HG03521 (cell line): ENCODE data around the gene ARHGEF10L.

Source experiments
- ATAC-seq: cut with Tn5 transposase; IDR thresholded peaks from one replicate; pipeline ENCODE4 v1.9.1; 2021; ENCODE audit warnings: mild to moderate bottlenecking, moderate library complexity; ENCODE audit not compliant: unreplicated experiment

The ARHGEF10L gene

GRCh38 chr1:17630048-17630830 lies 90.7 kb downstream of the ARHGEF10L start:
- ATAC-seq: no peak

GRCh38 chr1:17630986-17631385 lies 91.5 kb downstream of the ARHGEF10L start:
- ATAC-seq: no peak

DNA sequence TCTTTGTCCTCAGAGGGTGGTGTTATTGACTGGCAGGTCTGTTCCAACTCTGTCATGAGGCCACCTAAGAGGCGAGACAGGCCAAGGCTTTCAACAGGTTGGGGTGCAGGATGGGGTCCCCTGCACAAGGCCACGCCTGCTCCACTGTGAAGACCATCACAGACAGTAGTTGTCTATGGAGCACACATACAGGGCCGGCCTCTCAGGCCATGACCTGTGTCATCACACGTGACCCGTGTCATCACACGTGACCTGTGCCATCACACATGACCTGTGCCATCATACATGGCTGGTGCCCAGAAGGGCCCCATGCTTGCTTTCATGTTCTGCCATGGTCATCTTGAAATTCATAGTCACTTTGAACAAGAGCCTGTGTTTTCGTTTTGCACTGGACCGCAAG lies 91.9 kb downstream of the ARHGEF10L start:
- no peak for ATAC-seq

- no peak for ATAC-seq
Measured at GRCh38 chr1:17632106-17632505, 92.6 kb downstream of the ARHGEF10L start.

DNA sequence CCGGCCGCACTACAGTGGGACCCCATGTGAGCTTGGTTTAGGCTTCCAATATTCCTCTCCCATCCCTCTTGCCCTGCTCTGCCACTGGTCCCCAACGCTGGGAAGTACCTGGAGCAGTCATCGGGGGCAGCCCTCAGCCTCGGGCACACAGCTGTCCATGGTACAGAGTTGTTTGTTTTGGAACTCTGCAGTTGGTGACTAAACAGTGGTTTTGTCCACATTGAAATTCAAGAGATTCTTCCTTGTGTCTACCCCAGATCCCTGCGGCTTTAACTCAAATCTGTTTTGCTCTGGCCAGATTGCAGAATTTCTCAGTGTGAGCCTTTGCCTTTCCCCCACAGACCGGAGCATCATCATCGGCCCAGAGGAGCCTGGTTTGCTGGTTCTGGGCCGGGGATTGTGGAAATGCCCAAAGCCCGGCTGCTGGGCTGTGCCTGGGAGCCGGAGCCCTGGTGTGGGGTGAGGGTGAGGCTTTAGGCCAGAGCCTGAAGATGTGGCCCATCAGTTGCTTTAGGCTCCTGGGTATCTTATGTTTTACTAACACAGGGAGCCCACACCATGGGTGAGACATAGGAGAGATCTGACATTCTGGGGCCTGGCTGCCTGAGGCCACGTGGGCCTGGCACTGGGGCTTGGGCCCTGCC lies 93.2 kb downstream of the ARHGEF10L start:
- ATAC-seq: no peak

- no peak for ATAC-seq
Measured at GRCh38 chr1:17633654-17634053, 94.2 kb downstream of the ARHGEF10L start.

DNA sequence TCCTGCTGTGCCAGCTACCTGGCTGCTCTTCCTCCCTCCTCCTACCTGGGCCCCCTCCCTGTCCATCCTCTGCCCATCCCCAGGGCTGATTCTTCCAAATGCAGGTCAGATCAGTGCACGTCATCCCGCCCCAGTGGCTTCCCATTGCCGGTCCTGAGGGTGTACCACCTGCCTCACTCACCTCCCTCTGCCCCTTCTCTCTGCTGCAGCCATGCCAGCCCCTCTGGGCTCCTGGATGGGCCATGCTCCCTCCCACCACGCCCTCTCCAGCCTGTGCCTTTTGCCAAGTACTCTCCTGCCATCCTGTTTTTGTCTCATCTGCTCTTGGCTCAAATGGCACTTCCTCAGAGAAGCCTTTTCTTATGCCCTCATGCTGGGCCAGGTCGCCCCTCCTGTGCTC lies 95.8 kb downstream of the ARHGEF10L start:
- no peak for ATAC-seq

DNA sequence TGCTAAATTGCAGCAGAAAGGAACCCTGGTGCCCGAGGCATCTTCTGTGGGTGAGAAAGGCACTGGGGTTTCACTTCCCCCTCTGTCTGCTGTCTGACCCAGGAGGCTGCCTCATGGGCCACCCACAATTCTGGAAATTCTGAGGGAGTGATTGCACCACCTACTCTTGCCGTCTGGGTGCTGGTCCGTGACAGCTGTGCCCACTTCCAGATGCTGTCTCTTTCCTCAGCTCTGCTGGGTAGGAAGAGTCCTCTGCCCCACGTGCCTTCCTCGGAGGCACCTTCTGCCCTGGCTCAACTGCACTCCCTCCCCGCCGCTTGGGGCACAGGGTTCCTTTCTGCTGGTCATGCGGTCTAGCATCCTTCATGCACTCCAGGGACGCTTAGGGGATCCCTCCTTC lies 96.3 kb downstream of the ARHGEF10L start:
- no peak for ATAC-seq

GRCh38 chr1:17636612-17637011 lies 97.1 kb downstream of the ARHGEF10L start:
- ATAC-seq: no peak

GRCh38 chr1:17637055-17637454 lies 97.6 kb downstream of the ARHGEF10L start:
- no peak for ATAC-seq

DNA sequence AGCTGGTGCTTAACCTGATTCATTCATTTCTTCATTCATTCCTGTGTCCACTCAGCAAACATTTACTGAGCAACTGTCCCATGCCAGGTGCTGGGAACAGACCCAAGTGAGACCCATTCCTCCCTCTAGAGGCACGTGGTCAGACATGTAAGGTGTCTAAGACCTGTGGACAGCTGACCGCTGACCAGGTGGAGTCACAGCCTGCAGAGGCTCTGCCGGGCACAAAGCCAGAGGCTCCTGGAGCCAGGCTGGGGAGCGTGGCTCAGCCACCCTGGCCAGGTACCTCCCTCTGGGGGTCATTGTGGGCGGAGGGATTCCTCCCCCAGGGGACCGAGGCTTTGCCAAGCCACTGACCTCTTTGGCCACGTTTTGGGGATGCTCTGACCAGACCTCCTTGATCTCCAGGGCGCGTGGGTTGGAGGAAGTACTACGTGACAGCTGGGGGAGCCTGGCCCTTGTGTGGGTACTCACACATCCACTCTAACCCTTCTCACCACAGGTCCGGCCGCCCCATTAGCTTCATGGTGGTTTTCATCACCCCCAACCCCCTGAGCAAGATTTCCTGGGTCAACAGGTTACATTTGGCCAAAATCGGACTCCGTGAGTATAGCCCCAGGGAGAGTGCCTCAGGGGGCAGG lies 100.3 kb downstream of the ARHGEF10L start:
- no peak for ATAC-seq

GRCh38 chr1:17640393-17640792 lies 100.9 kb downstream of the ARHGEF10L start:
- ATAC-seq: no peak

- ATAC-seq: no peak
Measured at GRCh38 chr1:17640975-17641374, 101.5 kb downstream of the ARHGEF10L start.

GRCh38 chr1:17642169-17642568 lies 102.7 kb downstream of the ARHGEF10L start:
- no peak for ATAC-seq

GRCh38 chr1:17642943-17643342 lies 103.4 kb downstream of the ARHGEF10L start:
- no peak for ATAC-seq

DNA sequence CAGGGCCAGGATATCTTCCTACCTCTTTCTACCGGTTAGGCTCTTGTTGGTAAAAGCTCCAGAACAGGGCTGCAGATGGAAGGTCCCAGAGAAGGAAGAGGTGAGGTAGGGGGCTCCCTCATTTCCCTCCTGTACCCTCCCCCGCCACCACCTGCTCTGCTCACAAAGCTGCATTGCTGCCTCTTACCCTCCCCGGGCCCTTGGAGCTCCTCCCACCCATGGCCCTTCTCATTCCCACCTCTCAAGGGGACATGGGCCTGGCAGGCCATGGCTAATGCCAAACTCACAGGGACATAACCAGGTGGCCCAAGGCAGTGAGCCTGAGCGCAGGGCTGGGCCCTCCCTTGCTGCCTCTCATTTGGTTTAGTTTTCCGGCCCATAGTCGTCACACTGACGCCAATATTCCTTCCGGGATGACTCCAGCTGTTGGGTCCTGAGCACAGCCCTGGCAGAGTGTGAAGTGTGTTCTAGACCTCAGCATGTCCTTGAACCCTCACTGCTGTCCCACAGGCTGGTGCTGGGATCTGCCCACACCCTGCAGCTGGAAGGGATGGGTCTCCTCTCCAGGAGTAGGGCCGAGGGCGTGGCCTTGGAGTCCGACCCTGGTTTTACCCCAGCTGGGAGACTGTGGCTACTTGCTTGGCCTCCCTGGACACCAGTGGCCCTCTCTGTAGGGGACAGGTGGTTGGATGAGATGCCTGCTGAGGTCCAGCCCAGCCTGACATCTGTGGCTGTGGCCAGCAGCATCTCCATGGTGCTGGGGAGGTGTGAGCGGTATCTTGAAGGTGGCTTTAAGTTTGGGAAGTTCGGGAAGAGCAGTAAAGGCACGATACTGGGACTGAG lies 104.6 kb downstream of the ARHGEF10L start:
- no peak for ATAC-seq

GRCh38 chr1:17645068-17645911 lies 105.8 kb downstream of the ARHGEF10L start:
- no peak for ATAC-seq

DNA sequence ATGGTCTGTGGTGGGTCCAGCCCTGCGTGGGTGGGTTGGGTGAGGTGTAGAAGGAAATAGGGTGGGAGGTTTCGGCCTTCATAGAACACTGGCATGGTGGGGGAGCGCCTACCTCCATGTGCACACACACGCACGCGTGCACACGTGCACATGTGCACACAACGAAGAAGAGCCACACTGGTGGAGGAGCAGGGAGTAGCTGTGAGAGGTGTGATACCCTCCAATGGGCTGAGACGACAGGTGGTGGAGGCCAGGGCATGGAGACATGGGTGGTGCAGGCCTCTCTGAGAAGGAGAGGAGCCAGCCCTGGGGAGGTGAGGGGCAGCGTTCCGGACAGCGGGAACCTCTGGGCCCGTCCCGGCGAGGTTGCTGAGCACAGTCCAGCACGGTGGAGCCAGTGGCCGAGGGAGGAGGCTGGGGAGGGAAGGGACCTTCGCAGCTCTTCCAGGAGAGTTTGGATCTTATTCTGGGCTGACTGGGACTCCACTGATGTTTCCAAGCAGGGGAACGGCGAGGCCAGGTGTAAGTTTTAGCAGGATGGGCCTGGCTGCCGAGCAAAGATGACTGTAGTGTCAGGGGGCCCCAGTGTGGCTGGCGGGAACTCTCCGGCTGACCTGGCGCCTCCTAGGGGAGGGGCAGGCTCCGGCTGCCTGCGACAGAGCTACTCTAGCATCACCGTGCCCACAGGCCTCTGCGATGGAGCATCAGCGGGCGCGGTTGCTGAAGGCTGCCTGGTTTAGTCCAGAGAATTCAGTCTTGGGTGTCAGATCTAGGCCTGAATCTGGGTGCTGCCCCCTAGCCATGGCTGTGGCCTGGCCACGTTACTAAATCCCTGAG lies 107.2 kb downstream of the ARHGEF10L start:
- no peak for ATAC-seq

GRCh38 chr1:17648457-17649145 lies 109.1 kb downstream of the ARHGEF10L start:
- ATAC-seq: no peak
